ENCODE results near the gene CPEB3. TPM values are rescaled to one million over a fixed set of nuclear protein-coding genes. Genes with fewer than 3 reads are reported as not detected.
"Not testable (repeated sequence)": the region's sequence is repeated elsewhere in the genome, so short reads cannot be mapped to it uniquely, and the experiment has no call there.

Gene CPEB3
- total RNA-seq, 2 donors from 2014 or later: 9.3 to 10.2 TPM

GRCh38 chr10:92042541-92042940 lies 248.3 kb downstream of the CPEB3 start:
- intact Hi-C loops (cut with DNase I): no loop called here

DNA sequence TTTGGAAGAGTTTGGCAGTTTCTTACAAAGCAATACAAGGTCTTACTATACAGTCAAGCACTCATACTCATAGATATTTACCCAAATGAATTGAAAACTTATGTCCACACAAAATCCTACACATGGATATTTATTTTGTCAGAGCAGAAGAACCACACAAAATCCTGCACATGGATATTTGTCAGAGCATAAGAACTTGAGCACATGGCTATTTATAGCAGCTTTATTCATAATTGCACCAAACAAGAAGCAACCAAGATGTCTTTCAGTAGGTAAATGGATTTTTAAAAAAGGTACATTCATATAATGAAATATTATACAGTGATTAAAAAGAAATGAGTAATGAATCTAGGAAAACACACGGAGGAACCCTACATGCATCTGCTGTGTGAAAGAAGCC lies 251.9 kb downstream of the CPEB3 start:
- WGBS, 2 donors: 74 to 75% methylated on average over 1 of the region's 1 CpG
- ATAC-seq (no peak), DNase-seq (no peak)
- no peak overlapping the region for H3K27ac ChIP-seq
- H3K4me3 ChIP-seq: no peak overlapping the region
- H3K36me3 ChIP-seq (replicated peaks in 1 of 2; ENCODE audit: insufficient read depth in 1 of 2, low read depth in 2 of 2): no peaks in the 10 kb centered on the region
- intact Hi-C loops (cut with DNase I): no loop called here
- H3K9me3 ChIP-seq: no peaks in the 10 kb centered on the region
- no peak for TF ChIP-seq POLR2A (IDR thresholded peaks at IDR 0.05)
- TF ChIP-seq, protein P1, sequence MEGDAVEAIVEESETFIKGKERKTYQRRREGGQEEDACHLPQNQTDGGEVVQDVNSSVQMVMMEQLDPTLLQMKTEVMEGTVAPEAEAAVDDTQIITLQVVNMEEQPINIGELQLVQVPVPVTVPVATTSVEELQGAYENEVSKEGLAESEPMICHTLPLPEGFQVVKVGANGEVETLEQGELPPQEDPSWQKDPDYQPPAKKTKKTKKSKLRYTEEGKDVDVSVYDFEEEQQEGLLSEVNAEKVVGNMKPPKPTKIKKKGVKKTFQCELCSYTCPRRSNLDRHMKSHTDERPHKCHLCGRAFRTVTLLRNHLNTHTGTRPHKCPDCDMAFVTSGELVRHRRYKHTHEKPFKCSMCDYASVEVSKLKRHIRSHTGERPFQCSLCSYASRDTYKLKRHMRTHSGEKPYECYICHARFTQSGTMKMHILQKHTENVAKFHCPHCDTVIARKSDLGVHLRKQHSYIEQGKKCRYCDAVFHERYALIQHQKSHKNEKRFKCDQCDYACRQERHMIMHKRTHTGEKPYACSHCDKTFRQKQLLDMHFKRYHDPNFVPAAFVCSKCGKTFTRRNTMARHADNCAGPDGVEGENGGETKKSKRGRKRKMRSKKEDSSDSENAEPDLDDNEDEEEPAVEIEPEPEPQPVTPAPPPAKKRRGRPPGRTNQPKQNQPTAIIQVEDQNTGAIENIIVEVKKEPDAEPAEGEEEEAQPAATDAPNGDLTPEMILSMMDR (IDR thresholded peaks at IDR 0.05): no peak
- H3K4me1 ChIP-seq: no peaks in the 10 kb centered on the region
- no peaks in the 10 kb centered on the region for H3K27me3 ChIP-seq

More at GRCh38 chr10:92042541-92042940, 248.3 kb downstream of the CPEB3 start:
- H3K9me3 ChIP-seq: no peaks in the 10 kb centered on the region
- H3K4me3 ChIP-seq: no peak overlapping the region
- H3K27me3 ChIP-seq: no peaks in the 10 kb centered on the region
- TF ChIP-seq POLR2A (IDR thresholded peaks at IDR 0.05): no peak
- TF ChIP-seq, protein P1 (IDR thresholded peaks at IDR 0.05): no peak
- no peak overlapping the region for H3K27ac ChIP-seq
- no peak for ATAC-seq
- no peak for DNase-seq
- no peaks in the 10 kb centered on the region for H3K36me3 ChIP-seq (replicated peaks in 1 of 2; ENCODE audit: insufficient read depth in 1 of 2, low read depth in 2 of 2)
- 78 to 99% methylated on average over 5 of the region's 5 CpGs for WGBS, 2 donors
- no peaks in the 10 kb centered on the region for H3K4me1 ChIP-seq

- intact Hi-C loops (cut with DNase I); ATAC-seq: not testable (repeated sequence)
- 58 to 63% methylated on average over 3 of the region's 3 CpGs for WGBS, 2 donors
Measured at GRCh38 chr10:92033070-92033469, 257.8 kb downstream of the CPEB3 start.

GRCh38 chr10:92031580-92031979 lies 259.3 kb downstream of the CPEB3 start:
- TF ChIP-seq POLR2A (IDR thresholded peaks at IDR 0.05): no peak
- TF ChIP-seq, protein P1 (IDR thresholded peaks at IDR 0.05): no peak
- no peaks in the 10 kb centered on the region for H3K27me3 ChIP-seq
- intact Hi-C loops (cut with DNase I): no loop called here
- no peak for ATAC-seq
- WGBS, 2 donors: 88 to 94% methylated on average over 3 of the region's 3 CpGs
- no peaks in the 10 kb centered on the region for H3K9me3 ChIP-seq
- H3K27ac ChIP-seq: no peak overlapping the region
- peaks cover 8% of the 10 kb centered on the region for H3K4me1 ChIP-seq
- no peak overlapping the region for H3K4me3 ChIP-seq
- no peak for DNase-seq
- H3K36me3 ChIP-seq (replicated peaks in 1 of 2; ENCODE audit: insufficient read depth in 1 of 2, low read depth in 2 of 2): peaks cover 0 to 14% of the 10 kb centered on the region in 2 donors

More at GRCh38 chr10:92033070-92033469, 257.8 kb downstream of the CPEB3 start:
- not testable (repeated sequence) for H3K4me1 ChIP-seq; DNase-seq; H3K27me3 ChIP-seq; H3K9me3 ChIP-seq; H3K27ac ChIP-seq; H3K36me3 ChIP-seq (replicated peaks in 1 of 2; ENCODE audit: insufficient read depth in 1 of 2, low read depth in 2 of 2); H3K4me3 ChIP-seq

GRCh38 chr10:92027141-92027540 lies 263.7 kb downstream of the CPEB3 start:
- ATAC-seq: no peak
- intact Hi-C loops (cut with DNase I): no loop called here
- H3K36me3 ChIP-seq (replicated peaks in 1 of 2; ENCODE audit: insufficient read depth in 1 of 2, low read depth in 2 of 2): peaks cover 0 to 18% of the 10 kb centered on the region in 2 donors

DNA sequence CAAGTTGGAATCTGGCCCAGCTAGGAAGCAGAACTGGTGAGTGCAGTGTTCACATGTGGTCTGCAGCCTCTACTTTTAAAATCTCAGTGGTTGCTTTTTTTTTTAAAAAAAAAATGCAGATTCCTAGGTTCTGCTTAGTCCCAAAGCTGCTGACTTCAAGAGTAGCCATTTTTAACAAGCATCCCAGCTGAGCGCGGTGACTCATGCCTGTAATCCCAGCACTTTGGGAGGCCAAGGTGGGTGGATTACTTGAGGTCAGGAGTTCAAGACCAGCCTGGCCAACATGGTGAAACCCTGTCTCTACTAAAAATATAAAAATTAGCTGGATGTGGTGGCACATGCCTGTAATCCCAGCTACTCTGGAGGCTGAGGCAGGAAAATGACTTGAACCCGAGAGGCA lies 265.5 kb downstream of the CPEB3 start:
- H3K9me3 ChIP-seq; H3K27ac ChIP-seq; H3K4me3 ChIP-seq; H3K27me3 ChIP-seq; DNase-seq; ATAC-seq; intact Hi-C loops (cut with DNase I): not testable (repeated sequence)
- Histone ChIP-seq H3K36me3 (replicated peaks in 1 of 2; ENCODE audit: insufficient read depth in 1 of 2, low read depth in 2 of 2) (peaks cover 0 to 16% of the 10 kb centered on the region in 2 donors), H3K4me1 (peaks cover 13% of the 10 kb centered on the region)
- WGBS, 2 donors: 90 to 98% methylated on average over 3 of the region's 3 CpGs

More at GRCh38 chr10:92027141-92027540, 263.7 kb downstream of the CPEB3 start:
- Histone ChIP-seq H3K27ac (no peak overlapping the region), H3K9me3 (no peaks in the 10 kb centered on the region), H3K4me3 (no peak overlapping the region), H3K4me1 (peaks cover 8% of the 10 kb centered on the region), H3K27me3 (no peaks in the 10 kb centered on the region)
- 51 to 68% methylated on average over 4 of the region's 4 CpGs for WGBS, 2 donors
- TF ChIP-seq, protein P1 (IDR thresholded peaks at IDR 0.05): no peak
- no peak for TF ChIP-seq POLR2A (IDR thresholded peaks at IDR 0.05)
- DNase-seq: no peak

All from body of pancreas (tissue), 4 donors.